ENCODE measurements around the gene TBC1D9B.

DNA sequence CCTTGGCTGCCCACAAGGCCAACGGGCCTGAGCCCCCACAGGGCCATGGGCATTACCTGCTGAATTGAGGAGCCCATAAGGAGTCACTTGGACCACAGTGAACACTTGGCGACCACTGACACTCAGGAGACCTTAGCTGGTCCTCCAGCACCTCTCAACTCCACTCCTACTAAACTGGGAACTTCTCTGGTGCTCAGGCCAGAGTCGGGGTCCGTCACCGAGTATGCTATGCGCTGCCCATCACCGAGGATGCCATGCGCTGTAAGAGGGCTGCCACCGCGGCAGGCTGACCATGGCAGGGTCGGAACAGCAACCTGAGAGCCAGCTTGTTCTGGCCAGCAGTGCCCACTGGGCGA is 87.6 kb downstream of the TBC1D9B start:
- TF ChIP-seq FOXM1 (IDR thresholded peaks at IDR 0.05; ENCODE audit: borderline replicate concordance) = no peak
- no peak for TF ChIP-seq SP1 (IDR thresholded peaks at IDR 0.05)
- no peak for TF ChIP-seq ELF4 (IDR thresholded peaks at IDR 0.05)
- no peak for TF ChIP-seq SUZ12 (IDR thresholded peaks at IDR 0.05)
- no peak for TF ChIP-seq HDGF (IDR thresholded peaks at IDR 0.05; ENCODE audit: borderline replicate concordance)
- no peak for TF ChIP-seq FOXA1 (IDR thresholded peaks at IDR 0.05)
- TF ChIP-seq TARDBP (IDR thresholded peaks at IDR 0.05) = no peak
- TF ChIP-seq, protein P1, sequence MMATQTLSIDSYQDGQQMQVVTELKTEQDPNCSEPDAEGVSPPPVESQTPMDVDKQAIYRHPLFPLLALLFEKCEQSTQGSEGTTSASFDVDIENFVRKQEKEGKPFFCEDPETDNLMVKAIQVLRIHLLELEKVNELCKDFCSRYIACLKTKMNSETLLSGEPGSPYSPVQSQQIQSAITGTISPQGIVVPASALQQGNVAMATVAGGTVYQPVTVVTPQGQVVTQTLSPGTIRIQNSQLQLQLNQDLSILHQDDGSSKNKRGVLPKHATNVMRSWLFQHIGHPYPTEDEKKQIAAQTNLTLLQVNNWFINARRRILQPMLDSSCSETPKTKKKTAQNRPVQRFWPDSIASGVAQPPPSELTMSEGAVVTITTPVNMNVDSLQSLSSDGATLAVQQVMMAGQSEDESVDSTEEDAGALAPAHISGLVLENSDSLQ (IDR thresholded peaks at IDR 0.05) = no peak
- no peak for TF ChIP-seq BHLHE40 (IDR thresholded peaks at IDR 0.05; ENCODE audit: borderline replicate concordance)
- TF ChIP-seq FOXK2 (IDR thresholded peaks at IDR 0.05) = no peak
- no peak for TF ChIP-seq ZNF384 (IDR thresholded peaks at IDR 0.05)
- no peak for TF ChIP-seq NFRKB (IDR thresholded peaks at IDR 0.05)
- TF ChIP-seq ARNT (IDR thresholded peaks at IDR 0.05) = no peak

Data from HEK293T (cell line).